Keratinocyte (primary cell): ENCODE measurements around the gene DNAH8. TPM values are rescaled to one million over a fixed set of nuclear protein-coding genes. Genes with fewer than 3 reads are reported as not detected.

Experiments used
- DNase-seq: peaks from one replicate; pipeline ENCODE4 v3.0.0-alpha.2; 2011; ENCODE audit warnings: low read depth, missing footprints, low spot score
- FAIRE-seq: peaks from 2 replicates; lab custom pipeline; 2011; peaks lifted over from hg19 to GRCh38; lab: Jason Lieb, UNC
- H2AFZ ChIP-seq: 2 replicates; pipeline ENCODE4 v1.6.0; 2012; ENCODE audit warnings: low read length, control low read depth, inconsistent platforms; ENCODE audit not compliant: control insufficient read depth
- H3K27ac ChIP-seq: 2 replicates; pipeline ENCODE4 v1.5.1; 2011; ENCODE audit warnings: low read length; ENCODE audit not compliant: control insufficient read depth, insufficient read depth
- H3K27me3 ChIP-seq: 3 replicates; pipeline ENCODE4 v1.6.0; 2011; ENCODE audit warnings: low read length; ENCODE audit not compliant: control insufficient read depth, insufficient read depth; ENCODE audit errors: extremely low read depth
- H3K36me3 ChIP-seq, 2 experiments: 2 replicates in 1 of 2; 3 replicates in 1 of 2; pipeline ENCODE4 v1.5.1; 2011; ENCODE audit warnings: low read length in 2 of 2, mild to moderate bottlenecking in 1 of 2; ENCODE audit not compliant: control insufficient read depth in 2 of 2, insufficient read depth in 2 of 2; ENCODE audit errors: extremely low read depth in 1 of 2
- H3K4me1 ChIP-seq: 3 replicates; pipeline ENCODE4 v1.5.1; 2011; ENCODE audit warnings: low read length; ENCODE audit not compliant: control insufficient read depth, insufficient read depth; ENCODE audit errors: extremely low read depth
- H3K4me2 ChIP-seq: 3 replicates; pipeline ENCODE4 v1.6.0; 2011; ENCODE audit warnings: low read depth, low read length; ENCODE audit not compliant: control insufficient read depth, insufficient read depth; ENCODE audit errors: extremely low read depth
- H3K4me3 ChIP-seq, 3 experiments: fragments of 200-600 bp in 1 of 3; sonication (generic) in 1 of 3; 2 replicates in 2 of 3; 3 replicates in 1 of 3; pipeline ENCODE4 v1.5.1; 2011 to 2016; ENCODE audit warnings: low read length in 3 of 3, mild to moderate bottlenecking in 3 of 3, control low read depth in 2 of 3, inconsistent platforms in 1 of 3, low read depth in 1 of 3, mixed read lengths in 1 of 3, mixed run types in 1 of 3, moderate library complexity in 1 of 3; ENCODE audit not compliant: control insufficient read depth in 2 of 3, insufficient read depth in 2 of 3; ENCODE audit errors: extremely low read depth in 1 of 3
- H3K79me2 ChIP-seq: 2 replicates; pipeline ENCODE4 v1.6.0; 2012; ENCODE audit warnings: low read length; ENCODE audit not compliant: control insufficient read depth, insufficient read depth
- H3K9ac ChIP-seq: 3 replicates; pipeline ENCODE4 v1.6.0; 2011; ENCODE audit warnings: low read length; ENCODE audit not compliant: control insufficient read depth, insufficient read depth; ENCODE audit errors: extremely low read depth
- H3K9me1 ChIP-seq: 3 replicates; pipeline ENCODE4 v1.6.0; 2011; ENCODE audit warnings: low read length; ENCODE audit not compliant: control insufficient read depth, insufficient read depth; ENCODE audit errors: extremely low read depth
- H3K9me3 ChIP-seq: 2 replicates; pipeline ENCODE4 v1.5.1; 2012; ENCODE audit warnings: low read depth, low read length; ENCODE audit not compliant: control insufficient read depth
- H4K20me1 ChIP-seq: 3 replicates; pipeline ENCODE4 v1.6.0; 2011; ENCODE audit warnings: low read length; ENCODE audit not compliant: control insufficient read depth, insufficient read depth; ENCODE audit errors: extremely low read depth
- EZH2 ChIP-seq: IDR thresholded peaks from one replicate; pipeline ENCODE4 v1.6.1; 2012; ENCODE audit warnings: inconsistent platforms, mild to moderate bottlenecking, low read length, moderate library complexity
- dilution Hi-C: fragments of 300-500 bp; cut with MboI; formaldehyde crosslinking; loops from one replicate; pipeline ENCODE4 v1.7.0; 2020; ENCODE audit warnings: low sequenced_read_pairs; ENCODE audit not compliant: extremely low pct_ligation_motif_present
- polyA plus RNA-seq, 5 experiments: library from polyadenylated mRNA; depleted of rRNA in 3 of 5; stranded (reverse) in 3 of 5; stranded (forward) in 1 of 5; unstranded in 1 of 5; fragments of >200 nt; gene quantifications; 1 replicate in 1 of 5; 2 replicates in 3 of 5; 3 replicates in 1 of 5; pipeline versions ENCODE4 v1.2.1 to v1.2.3, GENCODE V29; 2011 to 2012; ENCODE audit warnings: missing spikeins in 2 of 5, low read depth in 1 of 5, low replicate concordance in 1 of 5
- TF ChIP-seq, protein P1 (sequence below), 3 experiments: IDR thresholded peaks in 1 of 3; conservative IDR thresholded peaks in 1 of 3; optimal IDR thresholded peaks in 1 of 3; 2 replicates in 2 of 3; 3 replicates in 1 of 3; pipeline versions ENCODE3 to v1.5.1; 2011; ENCODE audit warnings: low read length in 3 of 3, mild to moderate bottlenecking in 3 of 3, moderate library complexity in 2 of 3, control low read depth in 1 of 3, inconsistent platforms in 1 of 3; ENCODE audit not compliant: insufficient read depth in 2 of 3; ENCODE audit errors: extremely low read depth in 1 of 3

DNAH8 gene
- polyA plus RNA-seq, 1 donor (not counting 4 experiments of a cell fraction or from before 2014, with no cell fraction given), result 0.01 TPM

GRCh38 chr6:38877721-38878120, 162.6 kb downstream of the DNAH8 start:
- Histone ChIP-seq H3K9me1 (no peaks in the 10 kb centered on the region), H3K36me3 (no peaks in the 10 kb centered on the region), H3K4me3 (no peak overlapping the region), H2AFZ (no peak overlapping the region), H4K20me1 (no peaks in the 10 kb centered on the region), H3K79me2 (no peaks in the 10 kb centered on the region), H3K4me1 (no peaks in the 10 kb centered on the region), H3K9me3 (no peaks in the 10 kb centered on the region), H3K9ac (no peak overlapping the region), H3K27me3 (no peaks in the 10 kb centered on the region), H3K4me2 (no peak overlapping the region), H3K27ac (no peak overlapping the region)
- FAIRE-seq, result no peak
- no peak for DNase-seq
- dilution Hi-C loops, result no loop called here
- TF ChIP-seq, protein P1, sequence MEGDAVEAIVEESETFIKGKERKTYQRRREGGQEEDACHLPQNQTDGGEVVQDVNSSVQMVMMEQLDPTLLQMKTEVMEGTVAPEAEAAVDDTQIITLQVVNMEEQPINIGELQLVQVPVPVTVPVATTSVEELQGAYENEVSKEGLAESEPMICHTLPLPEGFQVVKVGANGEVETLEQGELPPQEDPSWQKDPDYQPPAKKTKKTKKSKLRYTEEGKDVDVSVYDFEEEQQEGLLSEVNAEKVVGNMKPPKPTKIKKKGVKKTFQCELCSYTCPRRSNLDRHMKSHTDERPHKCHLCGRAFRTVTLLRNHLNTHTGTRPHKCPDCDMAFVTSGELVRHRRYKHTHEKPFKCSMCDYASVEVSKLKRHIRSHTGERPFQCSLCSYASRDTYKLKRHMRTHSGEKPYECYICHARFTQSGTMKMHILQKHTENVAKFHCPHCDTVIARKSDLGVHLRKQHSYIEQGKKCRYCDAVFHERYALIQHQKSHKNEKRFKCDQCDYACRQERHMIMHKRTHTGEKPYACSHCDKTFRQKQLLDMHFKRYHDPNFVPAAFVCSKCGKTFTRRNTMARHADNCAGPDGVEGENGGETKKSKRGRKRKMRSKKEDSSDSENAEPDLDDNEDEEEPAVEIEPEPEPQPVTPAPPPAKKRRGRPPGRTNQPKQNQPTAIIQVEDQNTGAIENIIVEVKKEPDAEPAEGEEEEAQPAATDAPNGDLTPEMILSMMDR (optimal IDR thresholded peaks at IDR 0.05 in 1 of 3, IDR thresholded peaks at IDR 0.05 in 1 of 3, conservative IDR thresholded peaks at IDR 0.05 in 1 of 3; ENCODE audit: extremely low read depth in 1 of 3, insufficient read depth in 2 of 3, low read length in 3 of 3), result no peak
- TF ChIP-seq EZH2, result no peak

DNA sequence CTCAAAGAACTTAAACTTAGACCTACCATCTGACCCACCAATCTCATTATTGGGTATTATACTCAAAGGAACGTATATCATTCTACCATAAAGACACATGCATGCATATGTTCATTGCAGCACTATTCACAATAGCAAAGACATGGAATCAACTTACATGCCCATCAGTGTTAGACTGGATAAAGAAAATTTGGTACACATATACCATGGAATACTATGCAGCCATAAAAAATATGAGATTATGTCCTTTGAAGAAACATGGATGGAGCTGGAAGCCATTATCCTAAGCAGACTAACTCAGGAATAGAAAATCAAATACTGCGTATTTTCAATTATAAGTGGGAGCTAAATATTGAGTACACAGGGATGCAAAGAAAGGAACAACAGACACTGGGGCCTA, 167.0 kb downstream of the DNAH8 start:
- DNase-seq, result no peak
- FAIRE-seq, result no peak
- H3K4me1 ChIP-seq, result no peaks in the 10 kb centered on the region

More for the DNA sequence above, 167.0 kb downstream of the DNAH8 start:
- Histone ChIP-seq H3K9me1 (no peaks in the 10 kb centered on the region), H3K9me3 (no peaks in the 10 kb centered on the region), H3K9ac (no peak overlapping the region), H2AFZ (no peak overlapping the region), H3K27ac (no peak overlapping the region), H3K36me3 (no peaks in the 10 kb centered on the region), H3K79me2 (no peaks in the 10 kb centered on the region), H3K4me3 (no peak overlapping the region), H3K4me2 (no peak overlapping the region), H4K20me1 (no peaks in the 10 kb centered on the region), H3K27me3 (no peaks in the 10 kb centered on the region)
- TF ChIP-seq EZH2, result no peak
- TF ChIP-seq, protein P1 (optimal IDR thresholded peaks at IDR 0.05 in 1 of 3, IDR thresholded peaks at IDR 0.05 in 1 of 3, conservative IDR thresholded peaks at IDR 0.05 in 1 of 3; ENCODE audit: extremely low read depth in 1 of 3, insufficient read depth in 2 of 3, low read length in 3 of 3), result no peak
- dilution Hi-C loops, result no loop called here
